WERI-Rb-1 (cell line): ENCODE data around the gene TENM4.

ENCODE experiments used
- DNase-seq: peaks from one replicate; pipeline ENCODE4 v3.0.0-alpha.2; 2020
- H3K27ac ChIP-seq: fragments of 250-450 bp; sonication (Bioruptor Pico); 2 replicates; pipeline ENCODE4 v1.5.1; 2020; ENCODE audit warnings: mild to moderate bottlenecking, moderate library complexity
- H3K27me3 ChIP-seq: fragments of 250-450 bp; sonication (Bioruptor Pico); 2 replicates; pipeline ENCODE4 v1.5.1; 2021; ENCODE audit warnings: mild to moderate bottlenecking, low read depth, moderate library complexity; ENCODE audit not compliant: insufficient read depth, severe bottlenecking
- H3K36me3 ChIP-seq: fragments of 250-450 bp; sonication (Bioruptor Pico); 2 replicates; pipeline ENCODE4 v1.5.1; 2020; ENCODE audit warnings: mild to moderate bottlenecking, moderate library complexity
- H3K4me3 ChIP-seq: 2 replicates; pipeline ENCODE4 v1.5.1; 2011; ENCODE audit warnings: low read depth, mild to moderate bottlenecking, control low read depth, low read length
- H3K9me3 ChIP-seq: fragments of 250-450 bp; sonication (Bioruptor Pico); 2 replicates; pipeline ENCODE4 v1.5.1; 2021; ENCODE audit warnings: mild to moderate bottlenecking, moderate library complexity; ENCODE audit not compliant: severe bottlenecking
- TF ChIP-seq, protein P1 (sequence below): IDR thresholded peaks from 2 replicates; pipeline ENCODE4 v1.5.1; 2011; ENCODE audit warnings: low read depth, mild to moderate bottlenecking, control low read depth, inconsistent platforms, low read length

Gene TENM4

GRCh38 chr11:79439410-79439885 is 1.4 kb downstream of the TENM4 start:
- TF ChIP-seq, protein P1, sequence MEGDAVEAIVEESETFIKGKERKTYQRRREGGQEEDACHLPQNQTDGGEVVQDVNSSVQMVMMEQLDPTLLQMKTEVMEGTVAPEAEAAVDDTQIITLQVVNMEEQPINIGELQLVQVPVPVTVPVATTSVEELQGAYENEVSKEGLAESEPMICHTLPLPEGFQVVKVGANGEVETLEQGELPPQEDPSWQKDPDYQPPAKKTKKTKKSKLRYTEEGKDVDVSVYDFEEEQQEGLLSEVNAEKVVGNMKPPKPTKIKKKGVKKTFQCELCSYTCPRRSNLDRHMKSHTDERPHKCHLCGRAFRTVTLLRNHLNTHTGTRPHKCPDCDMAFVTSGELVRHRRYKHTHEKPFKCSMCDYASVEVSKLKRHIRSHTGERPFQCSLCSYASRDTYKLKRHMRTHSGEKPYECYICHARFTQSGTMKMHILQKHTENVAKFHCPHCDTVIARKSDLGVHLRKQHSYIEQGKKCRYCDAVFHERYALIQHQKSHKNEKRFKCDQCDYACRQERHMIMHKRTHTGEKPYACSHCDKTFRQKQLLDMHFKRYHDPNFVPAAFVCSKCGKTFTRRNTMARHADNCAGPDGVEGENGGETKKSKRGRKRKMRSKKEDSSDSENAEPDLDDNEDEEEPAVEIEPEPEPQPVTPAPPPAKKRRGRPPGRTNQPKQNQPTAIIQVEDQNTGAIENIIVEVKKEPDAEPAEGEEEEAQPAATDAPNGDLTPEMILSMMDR, result no peak
- peak overlapping the region; percentile 46 for H3K4me3 ChIP-seq

DNA sequence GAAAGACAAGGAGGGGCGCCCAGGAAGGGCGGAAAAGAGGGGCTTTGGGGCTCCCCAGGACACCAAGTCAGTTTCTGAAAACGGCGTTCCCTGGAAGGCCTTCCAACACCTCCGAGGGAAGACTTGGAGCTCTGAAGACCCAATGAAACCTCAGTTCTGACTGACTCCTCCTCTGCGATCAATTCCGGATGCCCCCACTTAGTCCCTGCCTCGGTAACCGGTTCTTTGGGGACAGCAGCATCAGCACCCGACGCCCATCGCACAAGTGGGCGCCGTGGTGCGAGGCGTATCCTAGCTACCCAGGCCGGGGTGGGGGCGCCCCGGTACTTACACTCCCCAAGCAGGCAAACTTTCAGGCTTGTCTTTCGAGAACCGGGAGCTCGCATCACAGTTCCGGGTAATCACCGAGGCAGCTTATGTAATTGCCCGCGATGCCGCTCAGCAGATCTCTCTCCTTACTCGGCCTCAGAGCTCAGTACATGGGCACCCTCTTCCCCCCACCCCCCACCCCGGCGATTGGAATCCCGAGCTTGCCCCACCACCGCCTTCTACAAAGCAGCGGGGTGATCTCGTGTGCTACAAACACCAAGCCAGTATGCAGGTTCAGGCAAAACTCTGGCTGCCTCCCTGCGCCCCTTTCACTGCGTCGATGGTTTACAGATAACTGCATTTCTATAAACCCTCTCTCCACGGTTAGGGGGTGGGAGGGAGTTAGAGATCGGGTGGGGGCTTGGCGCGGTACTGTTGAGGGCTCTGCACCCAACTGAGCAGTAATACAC is 2.0 kb downstream of the TENM4 start:
- Histone ChIP-seq H3K36me3 (no peaks in the 10 kb centered on the region), H3K27me3 (peaks cover 93% of the 10 kb centered on the region), H3K9me3 (no peaks in the 10 kb centered on the region), H3K4me3 (peak overlapping the region; percentile 28), H3K27ac (no peak overlapping the region)
- TF ChIP-seq, protein P1, result no peak
- no peak for DNase-seq

More at GRCh38 chr11:79439410-79439885, 1.4 kb downstream of the TENM4 start:
- Histone ChIP-seq H3K9me3 (no peaks in the 10 kb centered on the region), H3K27ac (no peak overlapping the region), H3K27me3 (peaks cover 90% of the 10 kb centered on the region), H3K36me3 (no peaks in the 10 kb centered on the region)
- DNase-seq, result no peak

DNA sequence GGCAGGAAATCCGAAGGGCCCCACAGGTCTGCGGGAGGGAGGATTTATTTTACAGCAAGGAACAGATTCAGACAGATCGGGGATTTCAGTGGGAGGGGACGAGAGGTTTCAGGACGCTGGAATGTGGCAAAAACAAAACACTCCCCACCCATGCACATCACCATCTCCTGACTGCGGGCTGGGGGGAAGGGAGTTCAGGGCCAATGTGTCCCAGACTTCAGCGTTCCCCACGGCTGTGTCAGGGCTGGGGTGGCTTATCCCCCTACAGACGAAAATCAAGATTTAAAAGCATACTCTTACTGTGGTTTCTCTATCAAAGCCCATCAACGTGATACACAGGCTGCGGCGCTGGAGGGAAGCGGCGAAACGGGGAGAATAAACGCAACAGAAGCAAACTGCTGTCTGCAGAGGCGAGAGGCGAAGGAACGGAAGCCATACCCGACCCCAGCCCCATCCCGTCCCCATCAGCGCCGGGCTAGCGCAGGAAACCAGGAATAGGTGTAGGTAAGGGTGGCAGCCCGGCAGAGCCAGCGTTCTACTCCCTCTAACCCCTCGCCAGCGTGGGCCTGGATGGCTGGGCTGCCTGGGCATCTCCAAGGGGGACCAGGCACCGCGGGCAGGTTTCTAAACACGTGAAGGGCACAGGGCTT is 2.7 kb downstream of the TENM4 start:
- DNase-seq, result no peak
- Histone ChIP-seq H3K36me3 (no peaks in the 10 kb centered on the region), H3K27ac (no peak overlapping the region), H3K27me3 (peaks cover 96% of the 10 kb centered on the region), H3K4me3 (peak overlapping the region; percentile 28), H3K9me3 (no peaks in the 10 kb centered on the region)
- TF ChIP-seq, protein P1, result no peak

DNA sequence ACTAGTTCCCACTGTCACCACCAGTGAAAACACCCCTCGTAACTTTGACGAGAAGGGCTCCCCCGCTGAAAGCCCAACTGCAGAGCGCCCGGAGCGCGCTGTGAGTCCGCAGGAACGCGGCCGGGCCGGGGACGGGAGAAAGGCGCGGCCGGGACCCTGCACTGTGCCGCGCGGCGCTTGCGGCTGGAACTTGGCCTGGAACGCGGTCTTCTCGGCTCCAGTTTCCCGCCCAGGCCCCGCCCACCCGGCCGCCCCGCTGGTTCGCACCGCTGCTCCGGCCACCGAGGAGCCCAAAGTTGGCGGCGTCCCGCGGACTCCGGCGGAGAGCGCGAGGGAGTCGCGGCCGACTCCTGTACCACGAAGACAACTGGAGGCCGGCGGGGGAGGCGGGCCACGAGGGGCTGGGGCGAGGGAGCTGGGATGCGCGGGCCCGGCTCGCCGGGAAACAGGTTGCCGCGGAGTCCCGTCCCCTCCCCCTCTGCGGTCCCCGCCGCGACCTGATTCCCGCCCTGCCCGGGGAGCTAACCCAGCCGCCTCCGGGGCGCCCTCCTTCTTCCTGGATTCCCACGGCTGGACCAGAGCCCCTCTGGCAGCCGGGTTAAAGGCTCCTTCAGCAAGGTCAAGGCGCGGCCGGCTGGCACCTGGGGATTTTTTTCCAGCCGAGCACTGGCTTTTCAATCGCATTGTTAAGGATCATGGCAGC is 3.4 kb downstream of the TENM4 start:
- no peak overlapping the region for H3K27ac ChIP-seq

DNA sequence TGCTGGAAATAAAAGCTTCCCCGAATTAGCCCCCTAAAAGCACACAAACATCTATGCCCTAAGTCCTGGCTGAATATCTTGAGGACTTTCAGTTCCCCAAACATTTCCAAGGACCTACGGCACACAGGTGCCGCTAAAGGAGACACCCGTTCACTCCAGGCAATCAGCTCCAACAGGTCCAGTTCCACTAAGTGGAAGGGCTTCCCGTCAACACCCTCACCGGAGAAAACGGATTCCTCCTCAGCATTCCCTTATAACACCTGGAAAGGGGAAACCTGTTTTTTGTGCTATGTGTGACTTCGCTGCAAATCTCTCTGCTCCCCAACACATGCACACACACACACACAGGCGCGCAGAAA is 3.9 kb downstream of the TENM4 start:
- TF ChIP-seq, protein P1, result no peak

More for the DNA sequence above, 3.4 kb downstream of the TENM4 start:
- Histone ChIP-seq H3K36me3 (no peaks in the 10 kb centered on the region), H3K4me3 (peak overlapping the region; percentile 28), H3K27me3 (peaks cover 94% of the 10 kb centered on the region), H3K9me3 (no peaks in the 10 kb centered on the region)
- TF ChIP-seq, protein P1, result no peak
- peak; percentile 48 for DNase-seq

More for the DNA sequence above, 3.9 kb downstream of the TENM4 start:
- DNase-seq, result no peak
- peak overlapping the region; percentile 28 for H3K4me3 ChIP-seq
- H3K27me3 ChIP-seq, result peaks cover 91% of the 10 kb centered on the region
- H3K36me3 ChIP-seq, result no peaks in the 10 kb centered on the region
- no peak overlapping the region for H3K27ac ChIP-seq
- H3K9me3 ChIP-seq, result no peaks in the 10 kb centered on the region
